Endothelial cell of umbilical vein (primary cell): Measurements from ENCODE around the gene ZNF618.

Experiments used
- EZH2 ChIP-seq: IDR thresholded peaks from 2 replicates; pipeline ENCODE4 v1.6.1; 2012; ENCODE audit warnings: borderline replicate concordance, low read depth, mild to moderate bottlenecking, moderate library complexity, low read length, inconsistent platforms; ENCODE audit not compliant: severe bottlenecking
- FOS ChIP-seq: IDR thresholded peaks from 2 replicates; pipeline ENCODE4 v1.6.1; 2011; ENCODE audit warnings: mild to moderate bottlenecking, low read length, moderate library complexity, borderline replicate concordance; ENCODE audit not compliant: insufficient read depth
- GATA2 ChIP-seq: IDR thresholded peaks from 2 replicates; pipeline ENCODE4 v1.7.0; 2011; ENCODE audit warnings: low read depth, mild to moderate bottlenecking, moderate library complexity, mixed read lengths, low read length; ENCODE audit not compliant: insufficient read length, insufficient read depth
- JUN ChIP-seq: IDR thresholded peaks from 2 replicates; pipeline ENCODE4 v1.6.1; 2011; ENCODE audit warnings: borderline replicate concordance, low read depth; ENCODE audit not compliant: insufficient read length, insufficient read depth
- MYC ChIP-seq: IDR thresholded peaks from one replicate; pipeline ENCODE4 v1.6.1; 2011; ENCODE audit warnings: mild to moderate bottlenecking, low read depth, low read length
- POLR2A ChIP-seq: IDR thresholded peaks from 2 replicates; pipeline ENCODE4 v1.6.1; 2012; ENCODE audit warnings: low read depth, mild to moderate bottlenecking, control low read depth, low read length
- POLR2AphosphoS5 ChIP-seq: IDR thresholded peaks from 2 replicates; pipeline ENCODE4 v1.6.1; 2012; ENCODE audit warnings: low read depth, mild to moderate bottlenecking, control low read depth, low read length, moderate library complexity; ENCODE audit not compliant: insufficient read depth
- TF ChIP-seq, protein P1 (sequence below), 2 donors: IDR thresholded peaks; 1 replicate in 1 of 2; 2 replicates in 1 of 2; pipeline ENCODE4 v1.5.1; 2011; ENCODE audit warnings: low read length in 2 of 2, mild to moderate bottlenecking in 2 of 2, moderate library complexity in 2 of 2, control low read depth in 1 of 2, inconsistent platforms in 1 of 2, low read depth in 1 of 2; ENCODE audit not compliant: insufficient read depth in 1 of 2; ENCODE audit errors: extremely low read depth in 1 of 2
- TF ChIP-seq, protein P2 (sequence below): IDR thresholded peaks from 2 replicates; pipeline ENCODE4 v1.6.1; 2011; ENCODE audit not compliant: insufficient read depth, insufficient read length

DNA sequence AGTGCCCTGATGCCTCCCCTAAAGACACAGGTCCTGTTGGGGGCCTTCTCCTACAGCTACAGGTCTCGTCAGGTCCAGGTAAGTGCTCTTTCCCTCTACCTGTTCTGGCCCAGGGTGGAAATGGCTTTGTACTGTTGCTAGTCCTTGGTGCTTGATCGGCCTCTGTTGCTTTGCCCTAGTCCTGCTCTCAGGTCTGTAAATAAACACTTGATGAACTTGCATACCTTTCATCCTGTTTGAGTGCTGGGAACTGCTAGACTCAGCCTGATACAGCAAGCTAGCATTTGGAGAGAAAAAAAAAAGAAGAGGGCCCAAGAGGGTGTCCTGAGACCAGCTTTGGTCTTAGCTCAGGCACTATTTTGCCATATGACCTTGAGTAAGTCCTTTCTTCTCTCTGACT, 21.8 kb upstream of the ZNF618 start:
- TF ChIP-seq, protein P1, sequence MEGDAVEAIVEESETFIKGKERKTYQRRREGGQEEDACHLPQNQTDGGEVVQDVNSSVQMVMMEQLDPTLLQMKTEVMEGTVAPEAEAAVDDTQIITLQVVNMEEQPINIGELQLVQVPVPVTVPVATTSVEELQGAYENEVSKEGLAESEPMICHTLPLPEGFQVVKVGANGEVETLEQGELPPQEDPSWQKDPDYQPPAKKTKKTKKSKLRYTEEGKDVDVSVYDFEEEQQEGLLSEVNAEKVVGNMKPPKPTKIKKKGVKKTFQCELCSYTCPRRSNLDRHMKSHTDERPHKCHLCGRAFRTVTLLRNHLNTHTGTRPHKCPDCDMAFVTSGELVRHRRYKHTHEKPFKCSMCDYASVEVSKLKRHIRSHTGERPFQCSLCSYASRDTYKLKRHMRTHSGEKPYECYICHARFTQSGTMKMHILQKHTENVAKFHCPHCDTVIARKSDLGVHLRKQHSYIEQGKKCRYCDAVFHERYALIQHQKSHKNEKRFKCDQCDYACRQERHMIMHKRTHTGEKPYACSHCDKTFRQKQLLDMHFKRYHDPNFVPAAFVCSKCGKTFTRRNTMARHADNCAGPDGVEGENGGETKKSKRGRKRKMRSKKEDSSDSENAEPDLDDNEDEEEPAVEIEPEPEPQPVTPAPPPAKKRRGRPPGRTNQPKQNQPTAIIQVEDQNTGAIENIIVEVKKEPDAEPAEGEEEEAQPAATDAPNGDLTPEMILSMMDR (IDR thresholded peaks at IDR 0.05; ENCODE audit: extremely low read depth in 1 of 2, insufficient read depth in 1 of 2, low read depth in 1 of 2, low read length in 2 of 2), result no peak
- no peak for TF ChIP-seq POLR2A
- TF ChIP-seq EZH2, result no peak
- no peak for TF ChIP-seq POLR2AphosphoS5
- TF ChIP-seq, protein P2, sequence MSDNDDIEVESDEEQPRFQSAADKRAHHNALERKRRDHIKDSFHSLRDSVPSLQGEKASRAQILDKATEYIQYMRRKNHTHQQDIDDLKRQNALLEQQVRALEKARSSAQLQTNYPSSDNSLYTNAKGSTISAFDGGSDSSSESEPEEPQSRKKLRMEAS, result no peak
- TF ChIP-seq JUN, result no peak
- no peak for TF ChIP-seq FOS
- TF ChIP-seq GATA2, result no peak
- no peak for TF ChIP-seq MYC
